Measurements from ENCODE around the gene C5. TPM values are rescaled to one million over a fixed set of nuclear protein-coding genes. Genes with fewer than 3 reads are reported as not detected.

The C5 gene
- total RNA-seq, 2 donors from 2014 or later = 1.4 to 2.4 TPM

GRCh38 chr9:120904061-120904977 is 145.8 kb downstream of the C5 start:
- ATAC-seq (peak in 1 of 2 donors; percentile 53), DNase-seq (no peak)
- intact Hi-C loops (cut with DNase I) = no loop called here

DNA sequence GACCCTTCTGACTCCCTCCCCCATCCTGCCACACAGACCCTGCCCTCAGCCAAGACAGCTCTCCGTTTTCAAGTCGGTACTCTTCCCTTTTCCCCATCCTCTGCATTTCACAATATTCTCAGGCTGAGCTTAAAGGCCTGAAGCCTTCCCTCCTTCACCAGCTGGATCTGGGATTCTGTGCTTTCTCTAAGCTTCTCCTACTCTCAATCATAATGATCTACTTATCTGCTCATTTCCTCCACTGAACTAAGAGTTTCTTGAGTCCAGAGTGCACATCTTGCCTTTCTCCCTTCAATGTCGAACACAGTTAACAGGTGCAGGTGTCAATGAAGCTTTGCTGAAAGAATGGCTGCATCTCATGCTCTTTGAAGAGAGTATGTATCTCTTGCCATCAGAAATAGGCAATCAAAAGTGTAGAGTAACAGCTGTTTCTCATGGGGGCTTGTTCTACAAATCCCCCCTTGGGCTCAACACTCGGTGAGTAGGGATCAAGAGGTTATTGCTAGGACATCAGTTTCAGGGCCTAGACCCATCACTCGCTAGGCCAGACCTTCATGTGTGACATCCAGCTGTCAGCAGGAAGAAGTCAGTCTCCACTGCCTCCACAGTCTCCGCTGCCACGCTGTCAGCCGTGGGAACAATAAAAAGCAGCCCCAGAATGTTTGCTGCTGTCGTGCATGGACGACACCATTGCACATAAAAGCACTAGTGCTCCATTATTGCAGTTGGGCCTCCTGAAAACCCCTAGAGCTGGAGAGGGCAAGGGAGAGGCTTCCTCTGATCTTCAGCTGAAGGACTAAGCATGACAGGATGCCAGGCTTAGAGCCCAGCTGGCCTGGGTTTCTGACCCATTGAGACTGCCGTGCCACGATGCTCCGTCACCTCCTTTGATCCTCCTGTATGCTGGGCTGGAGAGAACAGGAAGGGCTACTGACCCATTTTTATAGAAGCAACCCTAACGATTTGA is 147.2 kb downstream of the C5 start:
- ATAC-seq = no peak
- intact Hi-C loops (cut with DNase I) = no loop called here
- DNase-seq = no peak

Other genes starting within 250 kb of the C5 start
- 10 to 100 TPM; 22.5 to 25.9 TPM for gene PSMD5, start 207.4 kb downstream of the C5 start, total RNA-seq
- gene PHF19, start 173.1 kb downstream of the C5 start, total RNA-seq = 10 to 100 TPM; 16.8 to 18.5 TPM
- gene TRAF1, start 123.5 kb downstream of the C5 start, total RNA-seq = 1 to 10 TPM; 3.3 to 3.7 TPM
- 1 to 10 TPM; 4.8 to 5.4 TPM for gene CNTRL, start 24.7 kb upstream of the C5 start, total RNA-seq
- gene RAB14, start 151.6 kb upstream of the C5 start, total RNA-seq = 10 to 100 TPM; 44.1 to 49.3 TPM
- gene GSN, start 217.9 kb upstream of the C5 start, total RNA-seq = 1,000 to 10,000 TPM in 1 of 2 donors, 100 to 1,000 TPM in 1; 881 to 1,287 TPM